Measurements from ENCODE around the gene CORO7. TPM values are rescaled to one million over a fixed set of nuclear protein-coding genes. Genes with fewer than 3 reads are reported as not detected.

Gene CORO7
- total and polyA plus RNA-seq, 9 of the 15 experiments (the other 6 are each of a cell fraction or from before 2014, with no cell fraction given): 0.45 to 77.2 (median 18.7) TPM

- TF ChIP-seq ZNF449 (CRISPR knock-in tag; IDR thresholded peaks at IDR 0.05) (no peak), HNRNPH1 (optimal IDR thresholded peaks at IDR 0.05; ENCODE audit: low read depth, low read length) (no peak), NBN (IDR thresholded peaks at IDR 0.05; ENCODE audit: low read depth) (peak; percentile 88), CBX1 (IDR thresholded peaks at IDR 0.05; ENCODE audit: low read depth) (peak; percentile 74), PRMT5 (CRISPR knock-in tag; IDR thresholded peaks at IDR 0.05) (no peak), TAF7 (tag; IDR thresholded peaks at IDR 0.05) (peak; percentile 95), SP1 (CRISPR knock-in tag; IDR thresholded peaks at IDR 0.05) (peak; percentile 87), ATF7 (IDR thresholded peaks at IDR 0.05) (peak; percentile 93), FOXP4 (CRISPR knock-in tag; IDR thresholded peaks at IDR 0.05; ENCODE audit: borderline replicate concordance) (0 out of 2 replicates have a peak, but pooled peaks have one; percentile 62), ZNF41 (CRISPR knock-in tag; conservative IDR thresholded peaks at IDR 0.05) (0 out of 2 replicates have a peak, but pooled peaks have one; percentile 46), MBD2 (IDR thresholded peaks at IDR 0.05; ENCODE audit: borderline replicate concordance, low read depth) (peak; percentile 58), IRF2 (CRISPR knock-in tag; IDR thresholded peaks at IDR 0.05) (no peak), TBL1XR1 (IDR thresholded peaks at IDR 0.05; ENCODE audit: low read length in 2 of 2) (peak in 1 of 2 experiments; percentile 20; a peak in 1 of 4 replicates), STAT6 (CRISPR knock-in tag; IDR thresholded peaks at IDR 0.05) (peak; percentile 39; the same call in 1 of the 2 replicates), PBX2 (CRISPR knock-in tag; IDR thresholded peaks at IDR 0.05; ENCODE audit: low read depth) (no peak), PBX2 (tag; conservative IDR thresholded peaks at IDR 0.05; ENCODE audit: low read depth) (no peak), PHF8 (IDR thresholded peaks at IDR 0.05; ENCODE audit: borderline replicate concordance, low read length) (peak; percentile 90), NFRKB (IDR thresholded peaks at IDR 0.05; ENCODE audit: low read depth) (0 out of 2 replicates have a peak, but pooled peaks have one; percentile 76)
Measured at GRCh38 chr16:4425378-4426020, 9.1 kb upstream of the CORO7 start, which contains the start of gene DNAJA3 (continued).

Measured in K562 (cell line).